ENCODE measurements around the gene VLDLR. TPM values are rescaled to one million over a fixed set of nuclear protein-coding genes. Genes with fewer than 3 reads are reported as not detected.

Gene VLDLR
- total RNA-seq, 1 experiment from 2014 or later, result 4.5 TPM

GRCh38 chr9:2664174-2665065 lies 42.8 kb downstream of the VLDLR start:
- Histone ChIP-seq H3K27me3 (no peaks in the 10 kb centered on the region), H3K9me3 (replicated peaks) (no peaks in the 10 kb centered on the region), H3K27ac (no peak overlapping the region), H3K36me3 (no peaks in the 10 kb centered on the region), H3K4me3 (no peak overlapping the region), H3K4me1 (no peaks in the 10 kb centered on the region)
- DNase-seq, result no peak

GRCh38 chr9:2666569-2666968 lies 45.0 kb downstream of the VLDLR start:
- Histone ChIP-seq H3K4me3 (no peak overlapping the region), H3K27me3 (no peaks in the 10 kb centered on the region), H3K4me1 (no peaks in the 10 kb centered on the region), H3K9me3 (replicated peaks) (no peaks in the 10 kb centered on the region), H3K27ac (no peak overlapping the region), H3K36me3 (no peaks in the 10 kb centered on the region)
- DNase-seq, result no peak

- no peak overlapping the region for H3K27ac ChIP-seq
- H3K36me3 ChIP-seq, result no peaks in the 10 kb centered on the region
- no peaks in the 10 kb centered on the region for H3K9me3 ChIP-seq (replicated peaks)
- DNase-seq, result no peak
- no peak overlapping the region for H3K4me3 ChIP-seq
- H3K27me3 ChIP-seq, result no peaks in the 10 kb centered on the region
- H3K4me1 ChIP-seq, result peaks cover 8% of the 10 kb centered on the region
Measured at GRCh38 chr9:2673161-2673560, 51.6 kb downstream of the VLDLR start.

GRCh38 chr9:2674141-2674824 lies 52.7 kb downstream of the VLDLR start:
- no peak for DNase-seq
- no peak overlapping the region for H3K4me3 ChIP-seq
- H3K9me3 ChIP-seq (replicated peaks), result no peaks in the 10 kb centered on the region
- H3K27ac ChIP-seq, result no peak overlapping the region
- peaks cover 11% of the 10 kb centered on the region for H3K4me1 ChIP-seq
- H3K27me3 ChIP-seq, result no peaks in the 10 kb centered on the region
- no peaks in the 10 kb centered on the region for H3K36me3 ChIP-seq

- H3K4me3 ChIP-seq, result no peak overlapping the region
- no peaks in the 10 kb centered on the region for H3K9me3 ChIP-seq (replicated peaks)
- H3K27ac ChIP-seq, result no peak overlapping the region
- DNase-seq, result no peak
- no peaks in the 10 kb centered on the region for H3K27me3 ChIP-seq
- no peaks in the 10 kb centered on the region for H3K36me3 ChIP-seq
- peaks cover 11% of the 10 kb centered on the region for H3K4me1 ChIP-seq
Measured at GRCh38 chr9:2675834-2676233, 54.2 kb downstream of the VLDLR start.

GRCh38 chr9:2676466-2676865 lies 54.9 kb downstream of the VLDLR start:
- no peaks in the 10 kb centered on the region for H3K36me3 ChIP-seq
- H3K27ac ChIP-seq, result no peak overlapping the region
- peaks cover 11% of the 10 kb centered on the region for H3K4me1 ChIP-seq
- DNase-seq, result peak; percentile 50 to 72
- H3K9me3 ChIP-seq (replicated peaks), result no peaks in the 10 kb centered on the region
- H3K27me3 ChIP-seq, result no peaks in the 10 kb centered on the region
- no peak overlapping the region for H3K4me3 ChIP-seq

- H3K9me3 ChIP-seq (replicated peaks), result no peaks in the 10 kb centered on the region
- peaks cover 11% of the 10 kb centered on the region for H3K4me1 ChIP-seq
- no peak overlapping the region for H3K4me3 ChIP-seq
- H3K27me3 ChIP-seq, result no peaks in the 10 kb centered on the region
- no peak overlapping the region for H3K27ac ChIP-seq
- DNase-seq, result peak in 1 of 2 experiments; percentile 9
- H3K36me3 ChIP-seq, result no peaks in the 10 kb centered on the region
Measured at GRCh38 chr9:2677915-2678889, 56.6 kb downstream of the VLDLR start.

- Histone ChIP-seq H3K27ac (no peak overlapping the region), H3K9me3 (replicated peaks) (no peaks in the 10 kb centered on the region), H3K36me3 (no peaks in the 10 kb centered on the region), H3K4me1 (peaks cover 11% of the 10 kb centered on the region), H3K4me3 (no peak overlapping the region), H3K27me3 (no peaks in the 10 kb centered on the region)
- no peak for DNase-seq
Measured at GRCh38 chr9:2679011-2679410, 57.4 kb downstream of the VLDLR start.

GRCh38 chr9:2681981-2682380 lies 60.4 kb downstream of the VLDLR start:
- Histone ChIP-seq H3K4me1 (peaks cover 6% of the 10 kb centered on the region; the same call in 1 of the 2 replicates), H3K4me3 (no peak overlapping the region), H3K27me3 (no peaks in the 10 kb centered on the region), H3K36me3 (no peaks in the 10 kb centered on the region), H3K9me3 (replicated peaks) (no peaks in the 10 kb centered on the region), H3K27ac (no peak overlapping the region)
- DNase-seq, result no peak

- peak; percentile 6 to 44 for DNase-seq
- H3K27ac ChIP-seq, result no peak overlapping the region
- no peaks in the 10 kb centered on the region for H3K27me3 ChIP-seq
- H3K4me1 ChIP-seq, result peaks cover 3% of the 10 kb centered on the region; the same call in 1 of the 2 replicates
- H3K36me3 ChIP-seq, result no peaks in the 10 kb centered on the region
- no peak overlapping the region for H3K4me3 ChIP-seq
- no peaks in the 10 kb centered on the region for H3K9me3 ChIP-seq (replicated peaks)
Measured at GRCh38 chr9:2686911-2687310, 65.3 kb downstream of the VLDLR start.

- Histone ChIP-seq H3K4me3 (no peak overlapping the region), H3K4me1 (peaks cover 3% of the 10 kb centered on the region; the same call in 1 of the 2 replicates), H3K9me3 (replicated peaks) (no peaks in the 10 kb centered on the region), H3K27ac (no peak overlapping the region), H3K36me3 (no peaks in the 10 kb centered on the region), H3K27me3 (no peaks in the 10 kb centered on the region)
- DNase-seq, result no peak
Measured at GRCh38 chr9:2688636-2689035, 67.0 kb downstream of the VLDLR start.

- no peaks in the 10 kb centered on the region for H3K27me3 ChIP-seq
- H3K9me3 ChIP-seq (replicated peaks), result no peaks in the 10 kb centered on the region
- no peak overlapping the region for H3K4me3 ChIP-seq
- H3K36me3 ChIP-seq, result no peaks in the 10 kb centered on the region
- H3K27ac ChIP-seq, result no peak overlapping the region
- peaks cover 3% of the 10 kb centered on the region; the same call in 1 of the 2 replicates for H3K4me1 ChIP-seq
- DNase-seq, result no peak
Measured at GRCh38 chr9:2691212-2691611, 69.6 kb downstream of the VLDLR start.

- H3K27ac ChIP-seq, result no peak overlapping the region
Measured at GRCh38 chr9:2691626-2692025, 70.0 kb downstream of the VLDLR start.

GRCh38 chr9:2693056-2693455 lies 71.5 kb downstream of the VLDLR start:
- peak in 1 of 2 experiments; percentile 23 for DNase-seq
- Histone ChIP-seq H3K4me1 (no peaks in the 10 kb centered on the region), H3K4me3 (no peak overlapping the region), H3K27ac (no peak overlapping the region), H3K9me3 (replicated peaks) (no peaks in the 10 kb centered on the region), H3K36me3 (no peaks in the 10 kb centered on the region), H3K27me3 (no peaks in the 10 kb centered on the region)

More at GRCh38 chr9:2691626-2692025, 70.0 kb downstream of the VLDLR start:
- H3K27me3 ChIP-seq, result no peaks in the 10 kb centered on the region
- H3K36me3 ChIP-seq, result no peaks in the 10 kb centered on the region
- H3K4me1 ChIP-seq, result peaks cover 3% of the 10 kb centered on the region; the same call in 1 of the 2 replicates
- H3K9me3 ChIP-seq (replicated peaks), result no peaks in the 10 kb centered on the region
- no peak overlapping the region for H3K4me3 ChIP-seq
- DNase-seq, result no peak

All from SJCRH30 (cell line).